Large intestine (tissue), 3 donors: ENCODE data around the gene CATSPERE. TPM values are rescaled to one million over a fixed set of nuclear protein-coding genes. Genes with fewer than 3 reads are reported as not detected.
"Not testable (repeated sequence)": the region's sequence is repeated elsewhere in the genome, so short reads cannot be mapped to it uniquely, and the experiment has no call there.

Experiments used
- DNase-seq, 2 donors: peaks; one replicate each; pipeline versions ENCODE4 v3.0.0 to v3.0.0-alpha.2; 2013
- H3K27ac ChIP-seq: one replicate; pipeline ENCODE4 v1.5.1; 2013; ENCODE audit warnings: low read length
- H3K27me3 ChIP-seq: 2 replicates; pipeline ENCODE4 v1.6.1; 2013; ENCODE audit warnings: low read length; ENCODE audit not compliant: control insufficient read depth, insufficient read depth
- H3K36me3 ChIP-seq: 2 replicates; pipeline ENCODE4 v1.6.1; 2013; ENCODE audit warnings: low read length; ENCODE audit not compliant: control insufficient read depth, insufficient read depth
- H3K4me1 ChIP-seq: one replicate; pipeline ENCODE4 v1.6.1; 2013; ENCODE audit warnings: low read length; ENCODE audit not compliant: control insufficient read depth, insufficient read depth
- H3K4me3 ChIP-seq: one replicate; pipeline ENCODE4 v1.5.1; 2013; ENCODE audit warnings: low read length
- H3K9me3 ChIP-seq: one replicate; pipeline ENCODE4 v1.6.1; 2013; ENCODE audit warnings: mild to moderate bottlenecking, low read depth, low read length, moderate library complexity; ENCODE audit not compliant: control insufficient read depth
- WGBS: methylation state at CpG from one replicate; pipeline ENCODE4 v1.1.5; 2013; ENCODE audit warnings: low lambda C conversion rate; ENCODE audit not compliant: insufficient coverage; 5-methylcytosine and 5-hydroxymethylcytosine counted together
- polyA plus RNA-seq: library from polyadenylated mRNA; unstranded; fragments of 120-200 nt; gene quantifications from one replicate; pipeline ENCODE4 v1.2.1, GENCODE V29; 2013

CATSPERE gene
- polyA plus RNA-seq, 1 donor = 1.2 TPM

GRCh38 chr1:244536316-244536715 lies 75.2 kb downstream of the CATSPERE start:
- no peak overlapping the region for H3K4me3 ChIP-seq
- H3K36me3 ChIP-seq = no peaks in the 10 kb centered on the region
- no peak for DNase-seq
- no peaks in the 10 kb centered on the region for H3K9me3 ChIP-seq
- H3K27ac ChIP-seq = no peak overlapping the region
- WGBS = no CpG with 5 or more reads among the region's 10 CpGs
- H3K27me3 ChIP-seq = no peaks in the 10 kb centered on the region
- no peaks in the 10 kb centered on the region for H3K4me1 ChIP-seq

GRCh38 chr1:244545511-244545910 lies 84.4 kb downstream of the CATSPERE start:
- Histone ChIP-seq H3K36me3 (no peaks in the 10 kb centered on the region), H3K27ac (no peak overlapping the region), H3K4me1 (no peaks in the 10 kb centered on the region), H3K9me3 (no peaks in the 10 kb centered on the region), H3K4me3 (no peak overlapping the region), H3K27me3 (no peaks in the 10 kb centered on the region)
- DNase-seq = no peak
- WGBS = no CpG with 5 or more reads among the region's 1 CpG

GRCh38 chr1:244548558-244549115 lies 87.6 kb downstream of the CATSPERE start:
- Histone ChIP-seq H3K4me1 (no peaks in the 10 kb centered on the region), H3K4me3 (no peak overlapping the region), H3K27me3 (no peaks in the 10 kb centered on the region), H3K27ac (no peak overlapping the region), H3K36me3 (no peaks in the 10 kb centered on the region), H3K9me3 (no peaks in the 10 kb centered on the region)
- no peak for DNase-seq
- no CpG with 5 or more reads among the region's 2 CpGs for WGBS

GRCh38 chr1:244552336-244552735 lies 91.3 kb downstream of the CATSPERE start:
- H3K4me1 ChIP-seq = no peaks in the 10 kb centered on the region
- H3K4me3 ChIP-seq = no peak overlapping the region
- no peaks in the 10 kb centered on the region for H3K27me3 ChIP-seq
- H3K36me3 ChIP-seq = no peaks in the 10 kb centered on the region
- DNase-seq = no peak
- no peak overlapping the region for H3K27ac ChIP-seq
- no peaks in the 10 kb centered on the region for H3K9me3 ChIP-seq
- 100% methylated on average over 4 of the region's 6 CpGs for WGBS

- no peak for DNase-seq
- no peaks in the 10 kb centered on the region for H3K4me1 ChIP-seq
- no peak overlapping the region for H3K27ac ChIP-seq
- H3K4me3 ChIP-seq = no peak overlapping the region
- no peaks in the 10 kb centered on the region for H3K27me3 ChIP-seq
- H3K9me3 ChIP-seq = no peaks in the 10 kb centered on the region
- WGBS = no CpG with 5 or more reads among the region's 1 CpG
- no peaks in the 10 kb centered on the region for H3K36me3 ChIP-seq
Measured at GRCh38 chr1:244556263-244556662, 95.2 kb downstream of the CATSPERE start.

GRCh38 chr1:244557565-244557964 lies 96.5 kb downstream of the CATSPERE start:
- DNase-seq = no peak
- Histone ChIP-seq H3K4me1 (no peaks in the 10 kb centered on the region), H3K27ac (no peak overlapping the region), H3K36me3 (no peaks in the 10 kb centered on the region), H3K9me3 (no peaks in the 10 kb centered on the region), H3K4me3 (no peak overlapping the region), H3K27me3 (no peaks in the 10 kb centered on the region)
- 82% methylated on average over 1 of the region's 1 CpG for WGBS

GRCh38 chr1:244559561-244559960 lies 98.5 kb downstream of the CATSPERE start:
- WGBS = no CpG with 5 or more reads among the region's 1 CpG
- H3K27ac ChIP-seq = no peak overlapping the region
- no peaks in the 10 kb centered on the region for H3K27me3 ChIP-seq
- H3K9me3 ChIP-seq = no peaks in the 10 kb centered on the region
- no peak for DNase-seq
- no peaks in the 10 kb centered on the region for H3K36me3 ChIP-seq
- H3K4me1 ChIP-seq = no peaks in the 10 kb centered on the region
- H3K4me3 ChIP-seq = no peak overlapping the region

- not testable (repeated sequence) for DNase-seq, H3K4me1 ChIP-seq
- WGBS = no CpG with 5 or more reads among the region's 1 CpG
Measured at GRCh38 chr1:244562877-244563276, 101.8 kb downstream of the CATSPERE start.

GRCh38 chr1:244573768-244574167 lies 112.7 kb downstream of the CATSPERE start:
- DNase-seq = no peak
- Histone ChIP-seq H3K36me3 (no peaks in the 10 kb centered on the region), H3K27ac (no peak overlapping the region), H3K9me3 (peaks cover 20% of the 10 kb centered on the region), H3K27me3 (no peaks in the 10 kb centered on the region), H3K4me3 (no peak overlapping the region), H3K4me1 (no peaks in the 10 kb centered on the region)
- WGBS = 100% methylated on average over 1 of the region's 2 CpGs

More at GRCh38 chr1:244562877-244563276, 101.8 kb downstream of the CATSPERE start:
- not testable (repeated sequence) for H3K27ac ChIP-seq, H3K9me3 ChIP-seq, H3K27me3 ChIP-seq, H3K4me3 ChIP-seq, H3K36me3 ChIP-seq

- Histone ChIP-seq H3K4me1 (no peaks in the 10 kb centered on the region), H3K9me3 (peaks cover 21% of the 10 kb centered on the region), H3K36me3 (no peaks in the 10 kb centered on the region), H3K27ac (no peak overlapping the region), H3K4me3 (no peak overlapping the region), H3K27me3 (no peaks in the 10 kb centered on the region)
- DNase-seq = no peak
- no CpG with 5 or more reads among the region's 3 CpGs for WGBS
Measured at GRCh38 chr1:244576259-244576892, 115.3 kb downstream of the CATSPERE start.

GRCh38 chr1:244578205-244578604 lies 117.1 kb downstream of the CATSPERE start:
- not testable (repeated sequence) for H3K27ac ChIP-seq, H3K36me3 ChIP-seq, H3K4me3 ChIP-seq, H3K27me3 ChIP-seq, H3K4me1 ChIP-seq, DNase-seq
- peaks cover 19% of the 10 kb centered on the region for H3K9me3 ChIP-seq
- WGBS = 100% methylated on average over 3 of the region's 7 CpGs
